K562 (cell line): ENCODE data around the gene GALNT9. TPM values are rescaled to one million over a fixed set of nuclear protein-coding genes. Genes with fewer than 3 reads are reported as not detected.

ENCODE experiments used
- ATAC-seq: fragments of 200-7000 bp; cut with Tn5 transposase; 3 replicates; pipeline ENCODE4 v1.9.1; 2020; ENCODE audit warnings: moderate library complexity
- BruUV-seq: library from RNA; stranded (reverse); fragments of 400-500 nt; replicated peaks from 2 replicates; lab custom pipeline; 2021; lab: Mats Ljungman, UMichigan
- CTCF ChIA-PET: fragments of 300-600 bp; formaldehyde crosslinking; extraction: SDS; loops from one replicate; lab custom pipeline; 2021; ENCODE audit warnings: low intra/inter-chr PET ratio; lab: Yijun Ruan, JAX
- POLR2A ChIA-PET: fragments of 300-600, 350-650 bp; sonication (Branson Sonifier 250); formaldehyde crosslinking; extraction: SDS; loops from one replicate; lab custom pipeline; 2021; ENCODE audit warnings: antibody characterized with exemption, inconsistent platforms; lab: Yijun Ruan, JAX
- DNase-seq, 4 experiments: peaks; one replicate each; pipeline versions ENCODE4 v3.0.0 to v3.0.0-alpha.2; 2011 to 2018; ENCODE audit warnings: low spot score in 3 of 4, mixed read lengths in 3 of 4; ENCODE audit errors: extremely low read depth in 1 of 4
- FAIRE-seq: peaks from 2 replicates; lab custom pipeline; 2011; peaks lifted over from hg19 to GRCh38; lab: Jason Lieb, UNC
- H2AFZ ChIP-seq: 2 replicates; pipeline ENCODE4 v1.6.0; 2011; ENCODE audit warnings: low read depth, low read length, control low read depth, inconsistent platforms
- H3K27ac ChIP-seq: fragments of 200-600 bp; 3 replicates; pipeline ENCODE4 v1.8.0; 2011; ENCODE audit warnings: low read depth, mild to moderate bottlenecking, control low read depth, inconsistent platforms, low read length, moderate library complexity, mixed read lengths; ENCODE audit errors: extremely low read depth
- H3K27me3 ChIP-seq, 2 experiments: fragments of 300-600 bp in 1 of 2; 2 replicates in 1 of 2; 3 replicates in 1 of 2; pipeline versions ENCODE4 v1.6.0 to v1.8.0; 2011; ENCODE audit warnings: inconsistent platforms in 2 of 2, low read length in 2 of 2, mild to moderate bottlenecking in 1 of 2, mixed read lengths in 1 of 2, moderate library complexity in 1 of 2; ENCODE audit not compliant: control insufficient read depth in 2 of 2, insufficient read depth in 2 of 2
- H3K36me3 ChIP-seq: fragments of 300-600 bp; 3 replicates; pipeline ENCODE4 v1.8.0; 2011; ENCODE audit warnings: mild to moderate bottlenecking, low read length, inconsistent platforms; ENCODE audit not compliant: control insufficient read depth, insufficient read depth
- H3K4me1 ChIP-seq, 2 experiments: fragments of 200-600 bp in 1 of 2; replicated peaks in 1 of 2; 2 replicates in 1 of 2; 3 replicates in 1 of 2; pipeline versions ENCODE4 v1.5.1 to v1.8.0; 2011; ENCODE audit warnings: inconsistent platforms in 2 of 2, low read length in 2 of 2, mild to moderate bottlenecking in 1 of 2, mixed read lengths in 1 of 2, moderate library complexity in 1 of 2; ENCODE audit not compliant: control insufficient read depth in 2 of 2, insufficient read depth in 2 of 2
- H3K4me2 ChIP-seq: 2 replicates; pipeline ENCODE4 v1.6.1; 2011; ENCODE audit warnings: low read length, control low read depth, inconsistent platforms, mixed read lengths; ENCODE audit not compliant: insufficient read depth
- H3K4me3 ChIP-seq: fragments of 200-600 bp; sonication (generic), shearing (Covaris generic); 2 replicates; pipeline ENCODE4 v1.5.1; 2016; ENCODE audit warnings: control low read depth, inconsistent platforms
- H3K79me2 ChIP-seq: fragments of 200-600 bp; 3 replicates; pipeline ENCODE4 v1.8.0; 2011; ENCODE audit warnings: low read length, inconsistent platforms; ENCODE audit not compliant: control insufficient read depth, insufficient read depth
- H3K9ac ChIP-seq, 2 experiments: 2 replicates each; pipeline versions ENCODE4 v1.6.0 to v1.6.1; 2011; ENCODE audit warnings: low read depth in 2 of 2, low read length in 2 of 2, control low read depth in 1 of 2, inconsistent platforms in 1 of 2, mild to moderate bottlenecking in 1 of 2, mixed read lengths in 1 of 2; ENCODE audit not compliant: insufficient read depth in 1 of 2
- H3K9me1 ChIP-seq: one replicate; pipeline ENCODE4 v1.6.0; 2011; ENCODE audit warnings: inconsistent platforms, mild to moderate bottlenecking, low read length, moderate library complexity; ENCODE audit not compliant: control insufficient read depth, insufficient read depth
- H3K9me3 ChIP-seq: replicated peaks from 2 replicates; pipeline ENCODE4 v1.5.1; 2011; ENCODE audit warnings: low read depth, low read length, inconsistent platforms; ENCODE audit not compliant: control insufficient read depth, insufficient read depth
- H4K20me1 ChIP-seq: replicated peaks from 2 replicates; pipeline ENCODE4 v1.6.1; 2011; ENCODE audit warnings: low read length, inconsistent platforms, mixed read lengths; ENCODE audit not compliant: control insufficient read depth, insufficient read depth
- BRF2 ChIP-seq: IDR thresholded peaks from 3 replicates; pipeline ENCODE4 v1.6.1; 2011; ENCODE audit warnings: borderline replicate concordance, mild to moderate bottlenecking; ENCODE audit not compliant: insufficient read length, insufficient read depth
- ETV6 ChIP-seq, 3 experiments: fragments of 150-350 bp in 1 of 3; sonication (generic) in 1 of 3; formaldehyde crosslinking in 1 of 3; IDR thresholded peaks; 2 replicates each; pipeline versions ENCODE4 v1.6.1 to v1.8.0; 2014 to 2022; ENCODE audit warnings: borderline replicate concordance in 2 of 3, low read depth in 2 of 3, antibody characterized with exemption in 1 of 3, low read length in 1 of 3, mild to moderate bottlenecking in 1 of 3, missing genetic modification reagents in 1 of 3
- MIER1 ChIP-seq: fragments of 450-650 bp; IDR thresholded peaks from 2 replicates; pipeline ENCODE4 v1.6.1; 2016; ENCODE audit warnings: antibody characterized with exemption, mild to moderate bottlenecking, low read depth
- MYBL2 ChIP-seq, 2 experiments: fragments of 450-650 bp in 1 of 2; sonication (generic) in 1 of 2; formaldehyde crosslinking in 1 of 2; IDR thresholded peaks; 2 replicates each; pipeline versions ENCODE4 v1.6.1 to v1.8.1; 2017 to 2022; ENCODE audit warnings: borderline replicate concordance in 1 of 2, inconsistent platforms in 1 of 2, low read depth in 1 of 2, mild to moderate bottlenecking in 1 of 2, missing genetic modification reagents in 1 of 2, moderate library complexity in 1 of 2
- NFRKB ChIP-seq: fragments of 450-650 bp; IDR thresholded peaks from 2 replicates; pipeline ENCODE4 v1.6.1; 2016; ENCODE audit warnings: low read depth
- POLR2H ChIP-seq: IDR thresholded peaks from 2 replicates; pipeline ENCODE4 v1.6.1; 2016; ENCODE audit warnings: missing genetic modification characterization, low read depth, mild to moderate bottlenecking, control low read depth, missing compliant biosample characterization, moderate library complexity
- RAD21 ChIP-seq, 2 experiments: fragments of 250-450 bp in 1 of 2; fragments of 450-650 bp in 1 of 2; sonication (Bioruptor Pico) in 1 of 2; formaldehyde crosslinking in 1 of 2; IDR thresholded peaks in 1 of 2; conservative IDR thresholded peaks in 1 of 2; 2 replicates each; pipeline versions ENCODE4 v1.4.0 to v1.8.0; 2020 to 2022; ENCODE audit warnings: mild to moderate bottlenecking in 2 of 2, moderate library complexity in 1 of 2
- SMAD1 ChIP-seq: fragments of 150-350 bp; IDR thresholded peaks from 2 replicates; pipeline ENCODE4 v1.6.1; 2014; ENCODE audit warnings: low read length, low read depth; ENCODE audit not compliant: partially characterized antibody
- TOE1 ChIP-seq, 2 experiments: fragments of 450-650 bp in 1 of 2; sonication (generic) in 1 of 2; formaldehyde crosslinking in 1 of 2; IDR thresholded peaks; 2 replicates each; pipeline versions ENCODE4 v1.7.1 to v1.8.0; 2016 to 2022; ENCODE audit warnings: borderline replicate concordance in 2 of 2, mild to moderate bottlenecking in 2 of 2, antibody characterized with exemption in 1 of 2, inconsistent platforms in 1 of 2, low read depth in 1 of 2, missing genetic modification reagents in 1 of 2, moderate library complexity in 1 of 2
- ZC3H11A ChIP-seq: IDR thresholded peaks from 2 replicates; pipeline ENCODE4 v1.6.1; 2012; ENCODE audit warnings: low read depth, low read length, improper control_type of control experiment
- ZNF707 ChIP-seq: fragments of 250-450 bp; sonication (Bioruptor Pico); conservative IDR thresholded peaks from 2 replicates; pipeline ENCODE4 v1.8.0; 2022; ENCODE audit warnings: inconsistent platforms, mild to moderate bottlenecking, moderate library complexity
- WGBS: fragments of 100-300 bp; shearing (Covaris generic); methylation state at CpG from one replicate; pipeline ENCODE4 v1.1.6; 2016; ENCODE audit warnings: low coverage, mixed read lengths; ENCODE audit not compliant: insufficient coverage; ENCODE audit errors: missing lambda C conversion rate; 5-methylcytosine and 5-hydroxymethylcytosine counted together
- in situ Hi-C: fragments of 300-500 bp; cut with MboI; formaldehyde crosslinking; loops from 4 replicates; pipeline ENCODE4 v1.15.0; 2018; ENCODE audit warnings: inconsistent platforms, mixed read lengths
- intact Hi-C: fragments of 100-400 bp; cut with micrococcal nuclease; formaldehyde crosslinking; loops from 2 replicates; pipeline ENCODE4 v1.14.2; 2022
- polyA plus RNA-seq, 8 experiments: library from polyadenylated mRNA; depleted of rRNA in 4 of 8; stranded (reverse) in 5 of 8; unstranded in 3 of 8; fragments of >200 nt; fragmentation: Nextera tagmentation in 2 of 8; fragmentation: Illumina TruSeq in 1 of 8; extraction: Ambion mirVana in 2 of 8; extraction: Trizol in 1 of 8; gene quantifications; 2 replicates each; pipeline versions ENCODE4 v1.2.1 to v1.2.3, GENCODE V29; 2011 to 2014; ENCODE audit warnings: inconsistent platforms in 1 of 8, missing spikeins in 1 of 8
- total RNA-seq, 7 experiments: library from RNA; depleted of rRNA in 6 of 7; stranded (reverse); fragments of >200 nt in 6 of 7; fragmentation: Illumina TruSeq in 2 of 7; extraction: Trizol in 2 of 7; gene quantifications; 2 replicates each; pipeline versions ENCODE4 v1.2.1 to v1.2.3, GENCODE V29; 2011 to 2021; ENCODE audit warnings: low replicate concordance in 1 of 7
- TF ChIP-seq, protein P1 (sequence below): sonication (generic); formaldehyde crosslinking; IDR thresholded peaks from 2 replicates; pipeline ENCODE4 v1.8.0; 2022; ENCODE audit warnings: mild to moderate bottlenecking, missing genetic modification reagents

GALNT9 gene
- total and polyA plus RNA-seq, 9 of the 15 experiments (the other 6 are each of a cell fraction or from before 2014, with no cell fraction given) = not detected

GRCh38 chr12:132182711-132183365, 146.6 kb downstream of the GALNT9 start (continued):
- no peak for TF ChIP-seq ETV6 (IDR thresholded peaks at IDR 0.05; ENCODE audit: borderline replicate concordance in 1 of 2, low read depth in 2 of 2, low read length in 1 of 2)
- TF ChIP-seq ETV6 (CRISPR knock-in tag; IDR thresholded peaks at IDR 0.05; ENCODE audit: borderline replicate concordance) = no peak
- TF ChIP-seq MIER1 = no peak
- TF ChIP-seq ZNF707 (CRISPR knock-in tag) = no peak

DNA sequence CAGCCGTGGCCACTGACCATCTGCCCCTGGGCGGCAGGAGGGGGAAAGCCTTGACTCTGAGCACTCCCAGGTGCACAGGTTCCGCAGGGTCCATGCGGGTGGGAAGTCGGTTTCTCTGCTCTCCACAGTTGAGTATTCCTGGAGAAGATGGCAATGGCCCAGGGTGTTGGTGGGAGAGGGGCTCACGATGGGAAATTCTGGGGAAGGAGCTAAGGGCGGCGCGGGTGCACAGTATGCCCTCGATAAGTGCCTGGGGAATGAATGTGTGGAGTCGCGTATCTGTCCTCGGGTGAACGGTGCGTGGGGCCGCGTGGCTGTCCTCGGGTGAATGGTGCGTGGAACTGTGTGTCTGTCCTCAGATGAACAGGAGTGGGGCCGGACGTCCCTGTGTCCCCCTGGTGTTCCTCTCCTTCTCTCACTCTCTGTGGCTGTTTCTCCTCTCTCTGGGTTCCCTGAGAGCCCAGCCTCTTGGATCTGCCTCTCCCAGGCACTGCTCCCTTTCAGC, 147.1 kb downstream of the GALNT9 start:
- Histone ChIP-seq H3K4me3 (no peak overlapping the region), H4K20me1 (0 out of 2 replicates have a peak, but pooled peaks cover 3% of the 10 kb centered on the region), H2AFZ (no peak overlapping the region), H3K36me3 (no peaks in the 10 kb centered on the region), H3K9me3 (no peaks in the 10 kb centered on the region), H3K9ac (no peak overlapping the region), H3K9me1 (peaks cover 4% of the 10 kb centered on the region), H3K79me2 (no peaks in the 10 kb centered on the region), H3K27ac (no peak overlapping the region), H3K27me3 (peaks cover 39 to 78% of the 10 kb centered on the region in 2 experiments), H3K4me1 (peaks cover 0 to 17% of the 10 kb centered on the region in 2 experiments; a peak in 2 of 5 replicates), H3K4me2 (no peak overlapping the region)
- in situ Hi-C loops (no loop called here), intact Hi-C loops (no loop called here)
- ChIA-PET POLR2A (interaction anchor here (0.6 to 0.7 kb wide), 2 partner anchors 53 to 347 kb away, joined by 3 read pairs; no protein-coding TSS in a partner anchor), CTCF (no interaction called here)
- FAIRE-seq (no peak), ATAC-seq (no peak), DNase-seq (no peak)
- WGBS = 21% methylated on average over 20 of the region's 21 CpGs
- BruUV-seq = no TSS peak
- TF ChIP-seq MYBL2 (IDR thresholded peaks at IDR 0.05; ENCODE audit: low read depth) = no peak
- TF ChIP-seq MYBL2 (CRISPR knock-in tag; IDR thresholded peaks at IDR 0.05; ENCODE audit: borderline replicate concordance) = no peak
- TF ChIP-seq ZC3H11A = no peak
- TF ChIP-seq BRF2 = no peak
- TF ChIP-seq RAD21 (CRISPR knock-in tag; conservative IDR thresholded peaks at IDR 0.05 in 1 of 2, IDR thresholded peaks at IDR 0.05 in 1 of 2) = no peak
- TF ChIP-seq POLR2H = no peak
- TF ChIP-seq NFRKB = no peak
- TF ChIP-seq, protein P1, sequence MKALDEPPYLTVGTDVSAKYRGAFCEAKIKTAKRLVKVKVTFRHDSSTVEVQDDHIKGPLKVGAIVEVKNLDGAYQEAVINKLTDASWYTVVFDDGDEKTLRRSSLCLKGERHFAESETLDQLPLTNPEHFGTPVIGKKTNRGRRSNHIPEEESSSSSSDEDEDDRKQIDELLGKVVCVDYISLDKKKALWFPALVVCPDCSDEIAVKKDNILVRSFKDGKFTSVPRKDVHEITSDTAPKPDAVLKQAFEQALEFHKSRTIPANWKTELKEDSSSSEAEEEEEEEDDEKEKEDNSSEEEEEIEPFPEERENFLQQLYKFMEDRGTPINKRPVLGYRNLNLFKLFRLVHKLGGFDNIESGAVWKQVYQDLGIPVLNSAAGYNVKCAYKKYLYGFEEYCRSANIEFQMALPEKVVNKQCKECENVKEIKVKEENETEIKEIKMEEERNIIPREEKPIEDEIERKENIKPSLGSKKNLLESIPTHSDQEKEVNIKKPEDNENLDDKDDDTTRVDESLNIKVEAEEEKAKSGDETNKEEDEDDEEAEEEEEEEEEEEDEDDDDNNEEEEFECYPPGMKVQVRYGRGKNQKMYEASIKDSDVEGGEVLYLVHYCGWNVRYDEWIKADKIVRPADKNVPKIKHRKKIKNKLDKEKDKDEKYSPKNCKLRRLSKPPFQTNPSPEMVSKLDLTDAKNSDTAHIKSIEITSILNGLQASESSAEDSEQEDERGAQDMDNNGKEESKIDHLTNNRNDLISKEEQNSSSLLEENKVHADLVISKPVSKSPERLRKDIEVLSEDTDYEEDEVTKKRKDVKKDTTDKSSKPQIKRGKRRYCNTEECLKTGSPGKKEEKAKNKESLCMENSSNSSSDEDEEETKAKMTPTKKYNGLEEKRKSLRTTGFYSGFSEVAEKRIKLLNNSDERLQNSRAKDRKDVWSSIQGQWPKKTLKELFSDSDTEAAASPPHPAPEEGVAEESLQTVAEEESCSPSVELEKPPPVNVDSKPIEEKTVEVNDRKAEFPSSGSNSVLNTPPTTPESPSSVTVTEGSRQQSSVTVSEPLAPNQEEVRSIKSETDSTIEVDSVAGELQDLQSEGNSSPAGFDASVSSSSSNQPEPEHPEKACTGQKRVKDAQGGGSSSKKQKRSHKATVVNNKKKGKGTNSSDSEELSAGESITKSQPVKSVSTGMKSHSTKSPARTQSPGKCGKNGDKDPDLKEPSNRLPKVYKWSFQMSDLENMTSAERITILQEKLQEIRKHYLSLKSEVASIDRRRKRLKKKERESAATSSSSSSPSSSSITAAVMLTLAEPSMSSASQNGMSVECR (CRISPR knock-in tag) = no peak
- TF ChIP-seq TOE1 (IDR thresholded peaks at IDR 0.05; ENCODE audit: borderline replicate concordance) = no peak
- TF ChIP-seq TOE1 (CRISPR knock-in tag; IDR thresholded peaks at IDR 0.05; ENCODE audit: borderline replicate concordance, low read depth) = no peak
- TF ChIP-seq SMAD1 = no peak
